Measurements from ENCODE around the gene WDR90.

DNA sequence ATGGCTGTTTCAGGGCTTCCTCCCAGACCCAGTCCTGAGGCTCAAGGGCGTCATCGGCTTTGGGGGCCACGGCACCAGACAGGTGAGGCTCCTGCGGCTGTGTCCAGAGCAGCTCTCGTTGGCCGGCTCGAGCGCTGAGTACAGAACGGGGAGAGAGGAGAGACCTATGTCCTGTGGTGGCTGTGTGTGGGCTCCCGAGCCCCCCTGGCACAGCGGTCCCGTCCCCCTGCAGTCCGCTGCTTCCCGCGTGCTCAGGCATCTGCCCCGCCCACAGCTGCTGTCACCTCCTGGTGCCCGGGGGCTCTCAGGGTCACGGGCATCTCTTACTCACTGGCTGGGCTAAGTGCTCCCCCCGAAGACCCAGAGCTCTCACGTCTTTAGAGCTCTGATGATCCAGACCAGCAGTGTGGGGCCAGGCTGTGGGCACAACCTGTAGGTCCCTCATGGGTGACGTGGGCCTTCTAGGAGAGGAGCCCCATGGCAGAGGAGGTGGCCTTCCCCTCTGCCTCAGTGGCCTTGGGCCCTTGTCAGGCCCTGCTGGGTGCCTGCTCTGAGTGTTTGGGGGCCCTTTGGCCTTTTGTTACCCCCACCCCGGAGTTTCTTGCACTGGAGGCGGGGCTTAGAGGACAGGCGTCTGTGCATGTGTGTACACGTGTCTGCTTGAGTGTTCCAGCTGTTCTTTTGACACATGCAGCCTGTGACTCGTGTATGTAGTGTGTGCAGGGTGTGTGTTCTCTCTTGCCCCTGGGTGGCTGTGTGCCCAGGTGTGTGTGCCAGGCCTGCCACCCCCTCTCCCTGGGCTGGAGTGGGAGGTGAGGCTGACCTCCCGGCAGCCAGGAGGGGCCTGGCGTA is 3.5 kb downstream of the WDR90 start:
- TF ChIP-seq, protein P1, sequence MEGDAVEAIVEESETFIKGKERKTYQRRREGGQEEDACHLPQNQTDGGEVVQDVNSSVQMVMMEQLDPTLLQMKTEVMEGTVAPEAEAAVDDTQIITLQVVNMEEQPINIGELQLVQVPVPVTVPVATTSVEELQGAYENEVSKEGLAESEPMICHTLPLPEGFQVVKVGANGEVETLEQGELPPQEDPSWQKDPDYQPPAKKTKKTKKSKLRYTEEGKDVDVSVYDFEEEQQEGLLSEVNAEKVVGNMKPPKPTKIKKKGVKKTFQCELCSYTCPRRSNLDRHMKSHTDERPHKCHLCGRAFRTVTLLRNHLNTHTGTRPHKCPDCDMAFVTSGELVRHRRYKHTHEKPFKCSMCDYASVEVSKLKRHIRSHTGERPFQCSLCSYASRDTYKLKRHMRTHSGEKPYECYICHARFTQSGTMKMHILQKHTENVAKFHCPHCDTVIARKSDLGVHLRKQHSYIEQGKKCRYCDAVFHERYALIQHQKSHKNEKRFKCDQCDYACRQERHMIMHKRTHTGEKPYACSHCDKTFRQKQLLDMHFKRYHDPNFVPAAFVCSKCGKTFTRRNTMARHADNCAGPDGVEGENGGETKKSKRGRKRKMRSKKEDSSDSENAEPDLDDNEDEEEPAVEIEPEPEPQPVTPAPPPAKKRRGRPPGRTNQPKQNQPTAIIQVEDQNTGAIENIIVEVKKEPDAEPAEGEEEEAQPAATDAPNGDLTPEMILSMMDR (IDR thresholded peaks at IDR 0.05; ENCODE audit: poor library complexity, severe bottlenecking) = no peak
- no peak for TF ChIP-seq POLR2AphosphoS5 (IDR thresholded peaks at IDR 0.05)

Measured in neural cell (in vitro differentiated cells).